Keratinocyte (primary cell): Measurements from ENCODE around the gene SPRY2. TPM values are rescaled to one million over a fixed set of nuclear protein-coding genes. Genes with fewer than 3 reads are reported as not detected.

Experiments used
- DNase-seq: peaks from one replicate; pipeline ENCODE4 v3.0.0-alpha.2; 2011; ENCODE audit warnings: low read depth, missing footprints, low spot score
- FAIRE-seq: peaks from 2 replicates; lab custom pipeline; 2011; peaks lifted over from hg19 to GRCh38; lab: Jason Lieb, UNC
- H2AFZ ChIP-seq: 2 replicates; pipeline ENCODE4 v1.6.0; 2012; ENCODE audit warnings: low read length, control low read depth, inconsistent platforms; ENCODE audit not compliant: control insufficient read depth
- H3K27ac ChIP-seq: 2 replicates; pipeline ENCODE4 v1.5.1; 2011; ENCODE audit warnings: low read length; ENCODE audit not compliant: control insufficient read depth, insufficient read depth
- H3K27me3 ChIP-seq: 3 replicates; pipeline ENCODE4 v1.6.0; 2011; ENCODE audit warnings: low read length; ENCODE audit not compliant: control insufficient read depth, insufficient read depth; ENCODE audit errors: extremely low read depth
- H3K36me3 ChIP-seq, 2 experiments: 2 replicates in 1 of 2; 3 replicates in 1 of 2; pipeline ENCODE4 v1.5.1; 2011; ENCODE audit warnings: low read length in 2 of 2, mild to moderate bottlenecking in 1 of 2; ENCODE audit not compliant: control insufficient read depth in 2 of 2, insufficient read depth in 2 of 2; ENCODE audit errors: extremely low read depth in 1 of 2
- H3K4me1 ChIP-seq: 3 replicates; pipeline ENCODE4 v1.5.1; 2011; ENCODE audit warnings: low read length; ENCODE audit not compliant: control insufficient read depth, insufficient read depth; ENCODE audit errors: extremely low read depth
- H3K4me2 ChIP-seq: 3 replicates; pipeline ENCODE4 v1.6.0; 2011; ENCODE audit warnings: low read depth, low read length; ENCODE audit not compliant: control insufficient read depth, insufficient read depth; ENCODE audit errors: extremely low read depth
- H3K4me3 ChIP-seq, 3 experiments: fragments of 200-600 bp in 1 of 3; sonication (generic) in 1 of 3; 2 replicates in 2 of 3; 3 replicates in 1 of 3; pipeline ENCODE4 v1.5.1; 2011 to 2016; ENCODE audit warnings: low read length in 3 of 3, mild to moderate bottlenecking in 3 of 3, control low read depth in 2 of 3, inconsistent platforms in 1 of 3, low read depth in 1 of 3, mixed read lengths in 1 of 3, mixed run types in 1 of 3, moderate library complexity in 1 of 3; ENCODE audit not compliant: control insufficient read depth in 2 of 3, insufficient read depth in 2 of 3; ENCODE audit errors: extremely low read depth in 1 of 3
- H3K79me2 ChIP-seq: 2 replicates; pipeline ENCODE4 v1.6.0; 2012; ENCODE audit warnings: low read length; ENCODE audit not compliant: control insufficient read depth, insufficient read depth
- H3K9ac ChIP-seq: 3 replicates; pipeline ENCODE4 v1.6.0; 2011; ENCODE audit warnings: low read length; ENCODE audit not compliant: control insufficient read depth, insufficient read depth; ENCODE audit errors: extremely low read depth
- H3K9me1 ChIP-seq: 3 replicates; pipeline ENCODE4 v1.6.0; 2011; ENCODE audit warnings: low read length; ENCODE audit not compliant: control insufficient read depth, insufficient read depth; ENCODE audit errors: extremely low read depth
- H3K9me3 ChIP-seq: 2 replicates; pipeline ENCODE4 v1.5.1; 2012; ENCODE audit warnings: low read depth, low read length; ENCODE audit not compliant: control insufficient read depth
- H4K20me1 ChIP-seq: 3 replicates; pipeline ENCODE4 v1.6.0; 2011; ENCODE audit warnings: low read length; ENCODE audit not compliant: control insufficient read depth, insufficient read depth; ENCODE audit errors: extremely low read depth
- EZH2 ChIP-seq: IDR thresholded peaks from one replicate; pipeline ENCODE4 v1.6.1; 2012; ENCODE audit warnings: inconsistent platforms, mild to moderate bottlenecking, low read length, moderate library complexity
- dilution Hi-C: fragments of 300-500 bp; cut with MboI; formaldehyde crosslinking; loops from one replicate; pipeline ENCODE4 v1.7.0; 2020; ENCODE audit warnings: low sequenced_read_pairs; ENCODE audit not compliant: extremely low pct_ligation_motif_present
- polyA plus RNA-seq, 5 experiments: library from polyadenylated mRNA; depleted of rRNA in 3 of 5; stranded (reverse) in 3 of 5; stranded (forward) in 1 of 5; unstranded in 1 of 5; fragments of >200 nt; gene quantifications; 1 replicate in 1 of 5; 2 replicates in 3 of 5; 3 replicates in 1 of 5; pipeline versions ENCODE4 v1.2.1 to v1.2.3, GENCODE V29; 2011 to 2012; ENCODE audit warnings: missing spikeins in 2 of 5, low read depth in 1 of 5, low replicate concordance in 1 of 5
- TF ChIP-seq, protein P1 (sequence below), 3 experiments: IDR thresholded peaks in 1 of 3; conservative IDR thresholded peaks in 1 of 3; optimal IDR thresholded peaks in 1 of 3; 2 replicates in 2 of 3; 3 replicates in 1 of 3; pipeline versions ENCODE3 to v1.5.1; 2011; ENCODE audit warnings: low read length in 3 of 3, mild to moderate bottlenecking in 3 of 3, moderate library complexity in 2 of 3, control low read depth in 1 of 3, inconsistent platforms in 1 of 3; ENCODE audit not compliant: insufficient read depth in 2 of 3; ENCODE audit errors: extremely low read depth in 1 of 3

SPRY2 gene
- polyA plus RNA-seq, 1 donor (not counting 4 experiments of a cell fraction or from before 2014, with no cell fraction given), result 28.4 TPM

DNA sequence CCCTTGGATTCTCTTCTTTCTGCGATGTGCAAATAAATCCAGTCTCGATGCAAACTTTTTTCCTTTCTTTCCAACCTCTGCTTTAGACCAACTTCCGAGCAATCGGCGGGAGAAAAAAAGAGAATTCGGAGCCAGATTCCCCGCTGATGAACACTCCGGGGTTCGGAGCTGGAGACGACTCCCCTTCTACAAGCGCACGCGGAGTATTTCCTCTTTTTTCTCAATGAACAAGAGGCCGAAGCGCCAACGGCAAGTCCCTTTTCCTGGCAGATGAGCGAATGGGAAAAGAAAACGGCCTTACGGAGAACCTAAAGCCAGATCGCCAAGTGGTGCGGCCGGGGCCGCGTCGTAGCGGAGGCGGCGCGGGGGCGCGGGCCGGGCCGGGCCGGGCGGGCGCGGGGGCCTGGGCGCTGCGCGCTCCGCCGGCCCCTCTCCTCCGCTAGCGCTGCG is 250 bp downstream of the SPRY2 start:
- Histone ChIP-seq H2AFZ (peak overlapping the region; percentile 4), H3K27ac (peak overlapping the region; percentile 85), H3K4me2 (peak overlapping the region; percentile 73), H3K4me1 (peaks cover 19% of the 10 kb centered on the region), H3K36me3 (peaks cover 5 to 7% of the 10 kb centered on the region in 2 experiments), H4K20me1 (no peaks in the 10 kb centered on the region), H3K9me3 (no peaks in the 10 kb centered on the region), H3K9me1 (no peaks in the 10 kb centered on the region), H3K79me2 (peaks cover 51% of the 10 kb centered on the region), H3K27me3 (no peaks in the 10 kb centered on the region), H3K9ac (peak overlapping the region; percentile 93), H3K4me3 (peak overlapping the region; percentile 78 to 86 (median 80))
- FAIRE-seq (no peak), DNase-seq (no peak)
- TF ChIP-seq, protein P1, sequence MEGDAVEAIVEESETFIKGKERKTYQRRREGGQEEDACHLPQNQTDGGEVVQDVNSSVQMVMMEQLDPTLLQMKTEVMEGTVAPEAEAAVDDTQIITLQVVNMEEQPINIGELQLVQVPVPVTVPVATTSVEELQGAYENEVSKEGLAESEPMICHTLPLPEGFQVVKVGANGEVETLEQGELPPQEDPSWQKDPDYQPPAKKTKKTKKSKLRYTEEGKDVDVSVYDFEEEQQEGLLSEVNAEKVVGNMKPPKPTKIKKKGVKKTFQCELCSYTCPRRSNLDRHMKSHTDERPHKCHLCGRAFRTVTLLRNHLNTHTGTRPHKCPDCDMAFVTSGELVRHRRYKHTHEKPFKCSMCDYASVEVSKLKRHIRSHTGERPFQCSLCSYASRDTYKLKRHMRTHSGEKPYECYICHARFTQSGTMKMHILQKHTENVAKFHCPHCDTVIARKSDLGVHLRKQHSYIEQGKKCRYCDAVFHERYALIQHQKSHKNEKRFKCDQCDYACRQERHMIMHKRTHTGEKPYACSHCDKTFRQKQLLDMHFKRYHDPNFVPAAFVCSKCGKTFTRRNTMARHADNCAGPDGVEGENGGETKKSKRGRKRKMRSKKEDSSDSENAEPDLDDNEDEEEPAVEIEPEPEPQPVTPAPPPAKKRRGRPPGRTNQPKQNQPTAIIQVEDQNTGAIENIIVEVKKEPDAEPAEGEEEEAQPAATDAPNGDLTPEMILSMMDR (optimal IDR thresholded peaks at IDR 0.05 in 1 of 3, IDR thresholded peaks at IDR 0.05 in 1 of 3, conservative IDR thresholded peaks at IDR 0.05 in 1 of 3; ENCODE audit: extremely low read depth in 1 of 3, insufficient read depth in 2 of 3, low read length in 3 of 3), result no peak
- TF ChIP-seq EZH2, result no peak
- dilution Hi-C loops, result no loop called here

DNA sequence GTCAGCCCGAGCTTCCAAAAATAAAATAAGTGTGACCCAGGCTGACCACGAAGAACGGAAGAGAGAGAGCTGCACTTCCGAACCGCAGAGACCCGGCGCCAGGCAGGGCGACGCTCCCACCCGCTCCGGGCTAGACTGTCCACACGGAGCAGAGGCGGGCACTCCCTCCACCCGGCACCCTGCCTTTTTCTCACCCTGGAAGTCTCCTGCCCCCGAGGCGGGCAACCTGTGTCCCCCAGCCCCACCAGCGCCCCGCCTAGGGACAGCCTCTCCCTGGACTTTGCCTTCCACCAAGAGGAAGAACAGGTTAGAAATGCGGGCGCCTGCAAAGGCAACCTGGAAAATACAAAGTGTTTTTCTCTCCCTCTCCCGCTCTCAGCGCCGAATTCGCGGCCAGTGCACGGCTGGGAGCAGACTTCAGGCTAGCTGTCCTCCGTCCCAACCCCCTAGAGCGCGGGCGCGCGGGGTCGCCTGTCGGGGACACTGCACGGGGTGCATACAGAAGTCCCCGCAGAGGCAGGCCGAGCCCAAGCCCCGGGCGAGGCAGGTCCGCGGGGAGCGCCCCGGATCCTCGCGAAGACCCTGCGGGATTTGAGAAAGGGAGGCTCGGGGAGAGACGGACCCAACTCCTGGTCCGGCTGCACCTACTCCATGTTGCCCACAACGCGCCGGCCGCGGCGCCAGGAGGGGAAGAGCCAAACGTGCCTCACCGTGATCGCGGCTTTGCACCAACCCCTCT is 845 bp downstream of the SPRY2 start:
- Histone ChIP-seq H3K79me2 (peaks cover 57% of the 10 kb centered on the region), H3K4me2 (peak overlapping the region; percentile 73), H3K9me3 (no peaks in the 10 kb centered on the region), H3K9me1 (no peaks in the 10 kb centered on the region), H3K27me3 (no peaks in the 10 kb centered on the region), H2AFZ (no peak overlapping the region), H3K4me3 (peak overlapping the region; percentile 78 to 86 (median 80)), H3K36me3 (peaks cover 5 to 7% of the 10 kb centered on the region in 2 experiments), H3K9ac (peak overlapping the region; percentile 93), H3K4me1 (peaks cover 24% of the 10 kb centered on the region), H3K27ac (peak overlapping the region; percentile 85), H4K20me1 (no peaks in the 10 kb centered on the region)
- FAIRE-seq (no peak), DNase-seq (no peak)
- dilution Hi-C loops, result no loop called here
- TF ChIP-seq, protein P1 (optimal IDR thresholded peaks at IDR 0.05 in 1 of 3, IDR thresholded peaks at IDR 0.05 in 1 of 3, conservative IDR thresholded peaks at IDR 0.05 in 1 of 3; ENCODE audit: extremely low read depth in 1 of 3, insufficient read depth in 2 of 3, low read length in 3 of 3), result no peak
- no peak for TF ChIP-seq EZH2
